IPS-NIHi7 (cell line): ENCODE measurements around the gene PRKACG.
"Not testable (repeated sequence)": the region's sequence is repeated elsewhere in the genome, so short reads cannot be mapped to it uniquely, and the experiment has no call there.

Experiments used
- DNase-seq: peaks from one replicate; pipeline ENCODE4 v3.0.0; 2012; ENCODE audit warnings: mixed read lengths; ENCODE audit errors: extremely low spot score

The PRKACG gene

GRCh38 chr9:69027355-69028097 is 13.6 kb upstream of the PRKACG start:
- DNase-seq: peak; percentile 70

GRCh38 chr9:69023650-69024049 is 9.7 kb upstream of the PRKACG start:
- peak; percentile 61 for DNase-seq

- no peak for DNase-seq
These were observed 6.6 kb upstream of the PRKACG start for GRCh38 chr9:69020301-69021145.

GRCh38 chr9:69019808-69020207 is 5.9 kb upstream of the PRKACG start:
- no peak for DNase-seq

- DNase-seq: no peak
These were observed 4.8 kb upstream of the PRKACG start for GRCh38 chr9:69018737-69019136.

- DNase-seq: no peak
These were observed 2.5 kb upstream of the PRKACG start for GRCh38 chr9:69016191-69017096.

GRCh38 chr9:69013382-69013727 is 558 bp downstream of the PRKACG start:
- no peak for DNase-seq

GRCh38 chr9:69012696-69013381 is 1.1 kb downstream of the PRKACG start:
- no peak for DNase-seq

- no peak for DNase-seq
These were observed 4.2 kb downstream of the PRKACG start for GRCh38 chr9:69009708-69010107.

GRCh38 chr9:69004836-69005235 is 9.1 kb downstream of the PRKACG start:
- DNase-seq: no peak

- DNase-seq: no peak
These were observed 10.9 kb downstream of the PRKACG start for GRCh38 chr9:69003051-69003450.

- DNase-seq: no peak
These were observed 12.0 kb downstream of the PRKACG start for GRCh38 chr9:69001921-69002320.

GRCh38 chr9:68999393-69000105 is 14.4 kb downstream of the PRKACG start:
- peak; percentile 85 for DNase-seq

- no peak for DNase-seq
These were observed 15.1 kb downstream of the PRKACG start for GRCh38 chr9:68998812-68999211.

GRCh38 chr9:68998385-68998784 is 15.5 kb downstream of the PRKACG start:
- no peak for DNase-seq

- DNase-seq: no peak
These were observed 16.2 kb downstream of the PRKACG start for GRCh38 chr9:68997666-68998065.

GRCh38 chr9:68996462-68996861 is 17.5 kb downstream of the PRKACG start:
- DNase-seq: no peak

- DNase-seq: no peak
These were observed 18.1 kb downstream of the PRKACG start for GRCh38 chr9:68995776-68996175.

GRCh38 chr9:68991457-68991856 is 22.5 kb downstream of the PRKACG start:
- no peak for DNase-seq

GRCh38 chr9:68986949-68987348 is 27.0 kb downstream of the PRKACG start:
- not testable (repeated sequence) for DNase-seq
